GM10847 (cell line): ENCODE results near the gene WNK2.

Source experiments
- POLR2A ChIP-seq: IDR thresholded peaks from 2 replicates; pipeline ENCODE4 v1.6.1; 2011; ENCODE audit not compliant: insufficient read length; ENCODE audit errors: extremely low read depth

Gene WNK2

DNA sequence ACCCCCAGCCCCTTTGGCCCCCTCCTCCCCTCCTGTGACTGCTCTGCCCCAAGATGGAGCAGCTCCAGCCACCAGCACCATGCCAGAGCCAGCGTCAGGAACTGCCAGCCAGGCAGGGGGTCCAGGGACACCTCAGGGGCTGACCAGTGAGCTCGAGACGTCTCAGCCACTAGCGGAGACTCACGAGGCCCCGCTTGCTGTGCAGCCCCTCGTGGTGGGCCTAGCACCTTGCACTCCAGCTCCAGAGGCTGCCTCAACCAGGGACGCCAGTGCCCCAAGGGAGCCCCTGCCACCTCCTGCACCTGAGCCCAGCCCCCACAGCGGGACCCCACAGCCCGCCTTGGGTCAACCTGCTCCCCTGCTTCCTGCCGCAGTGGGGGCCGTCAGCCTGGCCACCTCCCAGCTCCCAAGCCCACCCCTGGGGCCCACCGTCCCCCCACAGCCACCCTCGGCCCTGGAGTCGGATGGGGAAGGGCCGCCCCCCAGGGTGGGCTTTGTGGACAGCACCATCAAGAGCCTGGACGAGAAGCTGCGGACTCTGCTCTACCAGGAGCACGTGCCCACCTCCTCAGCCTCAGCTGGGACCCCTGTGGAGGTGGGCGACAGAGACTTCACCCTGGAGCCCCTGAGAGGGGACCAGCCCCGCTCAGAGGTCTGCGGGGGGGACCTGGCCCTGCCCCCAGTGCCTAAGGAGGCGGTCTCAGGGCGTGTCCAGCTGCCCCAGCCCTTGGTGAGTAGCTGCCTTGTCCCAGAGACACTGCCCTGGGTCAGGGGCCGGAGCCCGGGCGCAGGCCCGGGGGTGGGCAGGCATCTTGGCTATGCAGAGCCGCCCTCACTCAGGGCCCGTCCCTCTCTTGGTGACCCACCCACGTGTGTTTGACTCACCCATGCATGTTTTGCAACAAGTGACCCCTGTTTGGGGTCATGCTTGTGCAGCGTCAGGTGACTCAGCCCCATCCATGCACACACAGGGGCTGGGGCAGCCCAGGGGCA is 105.2 kb downstream of the WNK2 start:
- TF ChIP-seq POLR2A: no peak

- TF ChIP-seq POLR2A: no peak
Measured at GRCh38 chr9:93290495-93291434, 106.8 kb downstream of the WNK2 start.

DNA sequence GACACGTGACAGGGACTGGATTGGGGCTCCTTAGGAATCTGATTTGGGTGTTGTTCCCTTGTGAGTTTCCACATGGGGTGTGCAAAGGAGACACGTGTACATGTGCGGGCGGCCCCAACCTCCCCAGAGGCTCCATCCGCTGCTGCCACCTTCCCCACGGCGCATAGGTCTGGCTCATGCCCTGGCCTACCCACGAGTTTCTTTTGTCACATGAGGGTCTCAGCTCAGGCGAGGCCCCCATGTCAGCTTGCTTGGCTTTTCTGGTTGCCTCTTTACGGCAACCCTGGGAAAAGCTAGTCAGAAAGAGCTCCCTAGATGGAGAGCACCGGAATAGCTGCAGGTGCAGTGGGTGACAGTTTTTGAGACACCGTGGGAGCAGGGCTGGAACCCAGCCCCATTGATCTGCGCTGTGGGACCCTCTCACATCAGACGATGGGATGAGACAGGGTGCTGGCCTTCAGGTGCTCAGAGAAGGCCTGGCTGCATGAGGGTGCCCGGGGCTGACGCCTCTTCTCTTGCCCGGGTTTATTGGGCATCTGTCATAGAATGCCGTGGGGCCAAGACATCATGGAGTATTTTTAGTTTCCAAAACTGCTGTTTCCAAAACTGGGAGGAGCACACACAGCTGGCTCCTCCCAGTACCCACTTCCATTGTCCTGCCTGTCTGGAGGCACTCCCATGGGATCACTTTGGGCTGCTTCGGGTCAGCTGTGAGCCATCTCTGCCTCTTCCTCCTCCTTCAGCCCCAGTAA is 107.8 kb downstream of the WNK2 start:
- no peak for TF ChIP-seq POLR2A

DNA sequence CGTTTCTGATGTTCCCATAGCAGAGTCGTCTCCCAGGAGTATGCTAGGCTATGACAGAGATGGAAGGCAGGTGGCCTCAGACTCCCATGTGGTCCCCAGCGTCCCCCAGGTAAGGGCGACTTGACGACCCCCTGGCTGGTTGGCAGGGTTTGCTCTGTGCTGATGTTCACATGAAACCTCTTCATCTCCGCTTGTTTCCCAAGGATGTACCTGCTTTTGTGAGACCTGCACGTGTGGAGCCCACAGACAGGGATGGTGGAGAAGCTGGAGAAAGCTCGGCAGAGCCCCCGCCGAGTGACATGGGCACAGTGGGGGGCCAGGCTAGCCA is 108.3 kb downstream of the WNK2 start:
- no peak for TF ChIP-seq POLR2A

DNA sequence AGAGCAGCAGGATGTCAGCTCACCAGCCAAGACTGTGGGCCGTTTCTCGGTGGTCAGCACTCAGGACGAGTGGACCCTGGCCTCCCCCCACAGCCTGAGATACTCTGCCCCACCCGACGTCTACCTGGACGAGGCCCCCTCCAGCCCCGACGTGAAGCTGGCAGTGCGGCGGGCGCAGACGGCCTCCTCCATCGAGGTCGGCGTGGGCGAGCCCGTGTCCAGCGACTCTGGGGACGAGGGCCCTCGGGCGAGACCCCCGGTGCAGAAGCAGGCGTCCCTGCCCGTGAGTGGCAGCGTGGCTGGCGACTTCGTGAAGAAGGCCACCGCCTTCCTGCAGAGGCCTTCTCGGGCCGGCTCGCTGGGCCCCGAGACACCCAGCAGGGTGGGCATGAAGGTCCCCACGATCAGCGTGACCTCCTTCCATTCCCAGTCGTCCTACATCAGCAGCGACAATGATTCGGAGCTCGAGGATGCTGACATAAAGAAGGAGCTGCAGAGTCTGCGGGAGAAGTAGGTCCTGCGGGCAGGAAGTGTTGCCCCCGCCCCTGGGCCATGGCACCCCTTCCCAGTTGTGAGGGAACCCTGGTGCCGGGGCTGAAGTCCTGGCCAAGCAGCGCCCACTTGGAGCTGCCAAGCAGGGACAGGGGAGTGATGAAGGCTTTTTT is 108.9 kb downstream of the WNK2 start:
- TF ChIP-seq POLR2A: no peak

GRCh38 chr9:93294011-93294410 is 110.1 kb downstream of the WNK2 start:
- no peak for TF ChIP-seq POLR2A

- no peak for TF ChIP-seq POLR2A
Measured at GRCh38 chr9:93295031-93295430, 111.1 kb downstream of the WNK2 start.

- TF ChIP-seq POLR2A: no peak
Measured at GRCh38 chr9:93295456-93296076, 111.6 kb downstream of the WNK2 start.

DNA sequence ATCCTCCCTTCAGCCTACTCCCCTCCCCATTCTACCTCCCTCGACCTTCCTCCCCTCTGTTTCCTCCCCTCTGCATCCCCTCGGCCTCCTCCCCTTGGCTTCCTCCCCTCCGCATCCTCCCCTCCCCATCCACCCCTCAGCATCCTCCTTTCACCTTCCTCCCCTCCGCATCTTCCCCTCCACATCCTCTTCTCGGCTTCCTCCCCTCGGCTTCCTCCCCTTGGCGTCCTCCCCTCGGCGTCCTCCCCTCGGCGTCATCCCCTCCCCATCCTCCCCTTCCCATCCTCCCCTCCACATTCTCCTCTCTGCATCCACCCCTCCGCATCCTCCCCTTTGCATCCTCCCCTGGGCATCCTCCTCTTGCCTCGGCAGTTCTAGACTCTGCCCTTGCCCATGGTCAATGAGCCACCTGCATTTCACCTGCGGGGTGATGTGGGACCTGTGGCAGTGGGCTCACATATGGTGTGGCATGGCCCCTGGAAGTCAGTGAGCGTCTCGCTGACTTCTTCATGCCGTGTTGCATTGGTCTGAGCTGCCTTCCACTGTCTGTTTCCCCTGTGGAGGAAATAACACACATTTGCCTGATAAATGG is 113.0 kb downstream of the WNK2 start:
- TF ChIP-seq POLR2A: no peak

GRCh38 chr9:93297659-93298497 is 113.9 kb downstream of the WNK2 start:
- TF ChIP-seq POLR2A: no peak

DNA sequence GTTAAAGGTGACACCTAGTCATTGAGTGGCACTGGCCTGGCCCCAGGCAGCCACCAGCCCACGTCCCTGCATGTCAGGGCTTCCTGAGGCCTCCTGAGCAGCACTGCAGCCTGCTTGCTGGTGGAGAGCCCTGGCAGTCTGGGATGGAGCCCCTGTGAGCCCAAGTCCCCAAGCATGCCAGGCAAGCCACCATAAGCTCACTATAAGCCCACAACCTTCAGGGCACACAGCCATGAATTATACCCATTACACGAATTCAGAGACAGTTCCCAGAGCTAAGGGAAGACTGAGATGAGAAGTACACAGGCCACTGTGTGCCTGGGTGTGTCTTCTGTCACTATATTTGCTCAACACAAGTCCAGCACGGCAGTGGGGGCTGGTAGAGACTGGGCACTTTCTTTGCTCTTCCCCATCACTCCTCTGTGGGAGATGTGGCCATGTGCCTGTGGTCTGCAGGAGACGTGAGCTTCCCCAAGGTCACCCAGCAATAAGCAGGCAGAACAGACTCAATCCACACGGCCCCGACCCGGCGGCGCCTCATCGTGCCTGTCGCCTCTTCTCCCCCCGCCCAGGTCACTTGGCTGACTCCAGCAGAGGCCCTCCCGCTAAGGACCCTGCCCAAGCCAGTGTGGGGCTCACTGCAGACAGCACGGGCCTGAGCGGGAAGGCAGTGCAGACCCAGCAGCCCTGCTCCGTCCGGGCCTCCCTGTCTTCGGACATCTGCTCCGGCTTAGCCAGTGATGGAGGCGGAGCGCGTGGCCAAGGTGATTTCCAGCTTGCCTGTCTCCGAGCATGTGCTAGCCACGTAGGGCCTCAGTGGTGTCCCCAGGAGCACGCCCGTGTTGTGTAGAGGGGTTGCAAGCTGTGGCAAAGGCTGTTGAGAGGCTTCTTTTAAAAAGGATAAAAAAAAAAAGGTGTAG is 114.8 kb downstream of the WNK2 start:
- no peak for TF ChIP-seq POLR2A
